Liver (tissue), 9 donors: ENCODE results near the gene POC5. TPM values are rescaled to one million over a fixed set of nuclear protein-coding genes. Genes with fewer than 3 reads are reported as not detected.

Source experiments
- DNase-seq: peaks from one replicate; pipeline ENCODE4 v3.0.0-alpha.2; 2017; ENCODE audit warnings: low spot score
- H3K27ac ChIP-seq, 2 donors: one replicate each; pipeline ENCODE4 v1.7.0; 2013; ENCODE audit warnings: inconsistent platforms in 2 of 2, low read length in 2 of 2, control low read depth in 1 of 2, low read depth in 1 of 2, mild to moderate bottlenecking in 1 of 2
- H3K27me3 ChIP-seq, 4 donors: one replicate each; pipeline versions ENCODE4 v1.6.1 to v1.7.0; 2013; ENCODE audit warnings: low read length in 3 of 4, inconsistent platforms in 1 of 4, mild to moderate bottlenecking in 1 of 4, moderate library complexity in 1 of 4; ENCODE audit not compliant: control insufficient read depth in 4 of 4, insufficient read depth in 4 of 4
- H3K36me3 ChIP-seq, 4 donors: one replicate each; pipeline versions ENCODE4 v1.6.1 to v1.7.0; 2013; ENCODE audit warnings: low read length in 3 of 4, mild to moderate bottlenecking in 3 of 4, low read depth in 1 of 4, moderate library complexity in 1 of 4; ENCODE audit not compliant: control insufficient read depth in 4 of 4, insufficient read depth in 3 of 4
- H3K4me1 ChIP-seq, 4 donors: one replicate each; pipeline versions ENCODE4 v1.6.1 to v1.7.0; 2013; ENCODE audit warnings: low read length in 3 of 4, mild to moderate bottlenecking in 3 of 4, moderate library complexity in 1 of 4; ENCODE audit not compliant: control insufficient read depth in 4 of 4, insufficient read depth in 4 of 4
- H3K4me3 ChIP-seq, 3 donors: one replicate each; pipeline versions ENCODE4 v1.6.1 to v1.7.0; 2013; ENCODE audit warnings: low read length in 3 of 3, control low read depth in 1 of 3, low read depth in 1 of 3, mild to moderate bottlenecking in 1 of 3
- H3K9ac ChIP-seq, 2 donors: one replicate each; pipeline ENCODE4 v1.7.0; 2013; ENCODE audit warnings: low read length in 2 of 2, mild to moderate bottlenecking in 2 of 2, moderate library complexity in 2 of 2, control low read depth in 1 of 2, low read depth in 1 of 2
- H3K9me3 ChIP-seq, 4 donors: one replicate each; pipeline versions ENCODE4 v1.6.1 to v1.7.0; 2013; ENCODE audit warnings: low read length in 3 of 4; ENCODE audit not compliant: control insufficient read depth in 4 of 4
- ATF3 ChIP-seq: IDR thresholded peaks from 2 replicates; pipeline ENCODE4 v1.6.1; 2016; ENCODE audit warnings: antibody characterized with exemption
- EGR1 ChIP-seq, 2 donors: IDR thresholded peaks; 2 replicates each; pipeline ENCODE4 v1.6.1; 2016 to 2018; ENCODE audit warnings: antibody characterized with exemption in 2 of 2, low read depth in 2 of 2
- FOXA1 ChIP-seq: IDR thresholded peaks from 2 replicates; pipeline ENCODE4 v1.6.1; 2016; ENCODE audit warnings: antibody characterized with exemption
- FOXA2 ChIP-seq: IDR thresholded peaks from 2 replicates; pipeline ENCODE4 v1.6.1; 2016; ENCODE audit warnings: antibody characterized with exemption
- GABPA ChIP-seq, 2 donors: IDR thresholded peaks in 1 of 2; conservative IDR thresholded peaks in 1 of 2; 2 replicates each; pipeline ENCODE4 v1.6.1; 2016; ENCODE audit warnings: antibody characterized with exemption in 2 of 2, mild to moderate bottlenecking in 1 of 2, moderate library complexity in 1 of 2
- HNF4A ChIP-seq, 2 donors: conservative IDR thresholded peaks; 2 replicates each; pipeline ENCODE4 v1.6.1; 2016; ENCODE audit warnings: antibody characterized with exemption in 2 of 2, mild to moderate bottlenecking in 2 of 2
- HNF4G ChIP-seq: IDR thresholded peaks from 2 replicates; pipeline ENCODE4 v1.6.1; 2016; ENCODE audit warnings: antibody characterized with exemption
- JUND ChIP-seq, 2 donors: IDR thresholded peaks; 2 replicates each; pipeline ENCODE4 v1.6.1; 2016; ENCODE audit warnings: antibody characterized with exemption in 2 of 2
- NR2F2 ChIP-seq: IDR thresholded peaks from 2 replicates; pipeline ENCODE4 v1.6.1; 2016; ENCODE audit warnings: antibody characterized with exemption
- RAD21 ChIP-seq, 2 donors: IDR thresholded peaks; 2 replicates each; pipeline ENCODE4 v1.6.1; 2016; ENCODE audit warnings: antibody characterized with exemption in 2 of 2, mild to moderate bottlenecking in 2 of 2
- RXRA ChIP-seq, 2 donors: IDR thresholded peaks; 2 replicates each; pipeline ENCODE4 v1.6.1; 2017 to 2018; ENCODE audit warnings: antibody characterized with exemption in 2 of 2, mild to moderate bottlenecking in 1 of 2
- SP1 ChIP-seq: IDR thresholded peaks from 2 replicates; pipeline ENCODE4 v1.6.1; 2018; ENCODE audit warnings: antibody characterized with exemption, mild to moderate bottlenecking
- TAF1 ChIP-seq: conservative IDR thresholded peaks from 2 replicates; pipeline ENCODE4 v1.6.1; 2016; ENCODE audit warnings: antibody characterized with exemption, mild to moderate bottlenecking
- YY1 ChIP-seq: IDR thresholded peaks from 2 replicates; pipeline ENCODE4 v1.6.1; 2016; ENCODE audit warnings: antibody characterized with exemption, mild to moderate bottlenecking
- WGBS: extraction: QIAGEN DNeasy Blood & Tissue Kit; methylation state at CpG from one replicate; pipeline ENCODE4 v1.1.7; 2013; 5-methylcytosine and 5-hydroxymethylcytosine counted together
- polyA plus RNA-seq, 2 donors: library from polyadenylated mRNA; stranded (reverse) in 1 of 2; unstranded in 1 of 2; fragments of 200-250 nt in 1 of 2; fragments of >200 nt in 1 of 2; fragmentation: Nextera tagmentation in 1 of 2; extraction: Ambion mirVana in 1 of 2; gene quantifications; one replicate each; pipeline versions ENCODE4 v1.2.1 to v1.2.3, GENCODE V29; 2013 to 2015
- total RNA-seq, 2 donors: library from RNA; depleted of rRNA; stranded (reverse); fragments of >200 nt; gene quantifications; one replicate each; pipeline ENCODE4 v1.2.3, GENCODE V29; 2014
- TF ChIP-seq, protein P1 (sequence below): IDR thresholded peaks from 2 replicates; pipeline ENCODE4 v1.6.1; 2016; ENCODE audit warnings: antibody characterized with exemption
- TF ChIP-seq, protein P2 (sequence below): fragments of 150-350 bp; IDR thresholded peaks from 2 replicates; pipeline ENCODE4 v1.5.1; 2017; ENCODE audit warnings: improper control_type of control experiment, low read depth, low read length; ENCODE audit not compliant: missing input control
- TF ChIP-seq, protein P3 (sequence below): IDR thresholded peaks from 2 replicates; pipeline ENCODE4 v1.6.1; 2016; ENCODE audit warnings: antibody characterized with exemption, mild to moderate bottlenecking
- donor health status: healthy.
- donor health status: healthy.
- donor health status: healthy.
- donor health status: healthy.
- donor health status: healthy.

POC5 gene
- total and polyA plus RNA-seq, 4 donors: 2.3 to 6.7 (median 5.1) TPM

- Histone ChIP-seq H3K4me3 (no peak overlapping the region), H3K27ac (no peak overlapping the region)
- WGBS: 95% methylated on average over 2 of the region's 2 CpGs
Measured at GRCh38 chr5:75662061-75662460, 55.2 kb downstream of the POC5 start.

GRCh38 chr5:75660678-75661465 is 56.4 kb downstream of the POC5 start:
- WGBS: 91% methylated on average over 16 of the region's 16 CpGs
- H3K4me3 ChIP-seq: no peak overlapping the region
- no peak for TF ChIP-seq HNF4A (conservative IDR thresholded peaks at IDR 0.05)
- no peak for TF ChIP-seq HNF4G
- TF ChIP-seq SP1: no peak
- no peak for TF ChIP-seq RXRA (IDR thresholded peaks at IDR 0.05)
- TF ChIP-seq, protein P1, sequence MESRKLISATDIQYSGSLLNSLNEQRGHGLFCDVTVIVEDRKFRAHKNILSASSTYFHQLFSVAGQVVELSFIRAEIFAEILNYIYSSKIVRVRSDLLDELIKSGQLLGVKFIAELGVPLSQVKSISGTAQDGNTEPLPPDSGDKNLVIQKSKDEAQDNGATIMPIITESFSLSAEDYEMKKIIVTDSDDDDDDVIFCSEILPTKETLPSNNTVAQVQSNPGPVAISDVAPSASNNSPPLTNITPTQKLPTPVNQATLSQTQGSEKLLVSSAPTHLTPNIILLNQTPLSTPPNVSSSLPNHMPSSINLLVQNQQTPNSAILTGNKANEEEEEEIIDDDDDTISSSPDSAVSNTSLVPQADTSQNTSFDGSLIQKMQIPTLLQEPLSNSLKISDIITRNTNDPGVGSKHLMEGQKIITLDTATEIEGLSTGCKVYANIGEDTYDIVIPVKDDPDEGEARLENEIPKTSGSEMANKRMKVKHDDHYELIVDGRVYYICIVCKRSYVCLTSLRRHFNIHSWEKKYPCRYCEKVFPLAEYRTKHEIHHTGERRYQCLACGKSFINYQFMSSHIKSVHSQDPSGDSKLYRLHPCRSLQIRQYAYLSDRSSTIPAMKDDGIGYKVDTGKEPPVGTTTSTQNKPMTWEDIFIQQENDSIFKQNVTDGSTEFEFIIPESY: no peak
- TF ChIP-seq FOXA1: no peak
- TF ChIP-seq NR2F2: no peak
- TF ChIP-seq YY1: no peak
- TF ChIP-seq EGR1 (IDR thresholded peaks at IDR 0.05; ENCODE audit: low read depth in 2 of 2): no peak
- no peak for TF ChIP-seq JUND (IDR thresholded peaks at IDR 0.05)
- TF ChIP-seq ATF3: no peak
- TF ChIP-seq FOXA2: no peak
- TF ChIP-seq, protein P2, sequence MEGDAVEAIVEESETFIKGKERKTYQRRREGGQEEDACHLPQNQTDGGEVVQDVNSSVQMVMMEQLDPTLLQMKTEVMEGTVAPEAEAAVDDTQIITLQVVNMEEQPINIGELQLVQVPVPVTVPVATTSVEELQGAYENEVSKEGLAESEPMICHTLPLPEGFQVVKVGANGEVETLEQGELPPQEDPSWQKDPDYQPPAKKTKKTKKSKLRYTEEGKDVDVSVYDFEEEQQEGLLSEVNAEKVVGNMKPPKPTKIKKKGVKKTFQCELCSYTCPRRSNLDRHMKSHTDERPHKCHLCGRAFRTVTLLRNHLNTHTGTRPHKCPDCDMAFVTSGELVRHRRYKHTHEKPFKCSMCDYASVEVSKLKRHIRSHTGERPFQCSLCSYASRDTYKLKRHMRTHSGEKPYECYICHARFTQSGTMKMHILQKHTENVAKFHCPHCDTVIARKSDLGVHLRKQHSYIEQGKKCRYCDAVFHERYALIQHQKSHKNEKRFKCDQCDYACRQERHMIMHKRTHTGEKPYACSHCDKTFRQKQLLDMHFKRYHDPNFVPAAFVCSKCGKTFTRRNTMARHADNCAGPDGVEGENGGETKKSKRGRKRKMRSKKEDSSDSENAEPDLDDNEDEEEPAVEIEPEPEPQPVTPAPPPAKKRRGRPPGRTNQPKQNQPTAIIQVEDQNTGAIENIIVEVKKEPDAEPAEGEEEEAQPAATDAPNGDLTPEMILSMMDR: no peak
- TF ChIP-seq, protein P3, sequence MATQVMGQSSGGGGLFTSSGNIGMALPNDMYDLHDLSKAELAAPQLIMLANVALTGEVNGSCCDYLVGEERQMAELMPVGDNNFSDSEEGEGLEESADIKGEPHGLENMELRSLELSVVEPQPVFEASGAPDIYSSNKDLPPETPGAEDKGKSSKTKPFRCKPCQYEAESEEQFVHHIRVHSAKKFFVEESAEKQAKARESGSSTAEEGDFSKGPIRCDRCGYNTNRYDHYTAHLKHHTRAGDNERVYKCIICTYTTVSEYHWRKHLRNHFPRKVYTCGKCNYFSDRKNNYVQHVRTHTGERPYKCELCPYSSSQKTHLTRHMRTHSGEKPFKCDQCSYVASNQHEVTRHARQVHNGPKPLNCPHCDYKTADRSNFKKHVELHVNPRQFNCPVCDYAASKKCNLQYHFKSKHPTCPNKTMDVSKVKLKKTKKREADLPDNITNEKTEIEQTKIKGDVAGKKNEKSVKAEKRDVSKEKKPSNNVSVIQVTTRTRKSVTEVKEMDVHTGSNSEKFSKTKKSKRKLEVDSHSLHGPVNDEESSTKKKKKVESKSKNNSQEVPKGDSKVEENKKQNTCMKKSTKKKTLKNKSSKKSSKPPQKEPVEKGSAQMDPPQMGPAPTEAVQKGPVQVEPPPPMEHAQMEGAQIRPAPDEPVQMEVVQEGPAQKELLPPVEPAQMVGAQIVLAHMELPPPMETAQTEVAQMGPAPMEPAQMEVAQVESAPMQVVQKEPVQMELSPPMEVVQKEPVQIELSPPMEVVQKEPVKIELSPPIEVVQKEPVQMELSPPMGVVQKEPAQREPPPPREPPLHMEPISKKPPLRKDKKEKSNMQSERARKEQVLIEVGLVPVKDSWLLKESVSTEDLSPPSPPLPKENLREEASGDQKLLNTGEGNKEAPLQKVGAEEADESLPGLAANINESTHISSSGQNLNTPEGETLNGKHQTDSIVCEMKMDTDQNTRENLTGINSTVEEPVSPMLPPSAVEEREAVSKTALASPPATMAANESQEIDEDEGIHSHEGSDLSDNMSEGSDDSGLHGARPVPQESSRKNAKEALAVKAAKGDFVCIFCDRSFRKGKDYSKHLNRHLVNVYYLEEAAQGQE: no peak
- no peak for TF ChIP-seq GABPA (IDR thresholded peaks at IDR 0.05 in 1 of 2, conservative IDR thresholded peaks at IDR 0.05 in 1 of 2)
- TF ChIP-seq TAF1: no peak
- no peak overlapping the region for H3K9ac ChIP-seq
- no peaks in the 10 kb centered on the region for H3K27me3 ChIP-seq
- no peaks in the 10 kb centered on the region for H3K36me3 ChIP-seq
- no peaks in the 10 kb centered on the region for H3K9me3 ChIP-seq
- DNase-seq: no peak
- H3K27ac ChIP-seq: no peak overlapping the region
- no peaks in the 10 kb centered on the region for H3K4me1 ChIP-seq

More at GRCh38 chr5:75662061-75662460, 55.2 kb downstream of the POC5 start:
- Histone ChIP-seq H3K36me3 (no peaks in the 10 kb centered on the region), H3K9ac (no peak overlapping the region), H3K4me1 (no peaks in the 10 kb centered on the region), H3K27me3 (no peaks in the 10 kb centered on the region), H3K9me3 (no peaks in the 10 kb centered on the region)
- TF ChIP-seq RXRA (IDR thresholded peaks at IDR 0.05): no peak
- no peak for TF ChIP-seq ATF3
- TF ChIP-seq RAD21 (IDR thresholded peaks at IDR 0.05): no peak
- no peak for TF ChIP-seq HNF4G
- TF ChIP-seq NR2F2: no peak
- no peak for DNase-seq
